Tibial nerve (tissue), 4 donors: ENCODE results near the gene MN1.

Source experiments
- EP300 ChIP-seq, 2 donors: sonication (generic); formaldehyde crosslinking; IDR thresholded peaks; one replicate each; pipeline ENCODE4 v1.6.1; 2017; ENCODE audit warnings: antibody characterized with exemption in 2 of 2, mild to moderate bottlenecking in 1 of 2
- POLR2A ChIP-seq, 2 donors: fragments of 450-650 bp; IDR thresholded peaks; one replicate each; pipeline ENCODE4 v1.6.1; 2017; ENCODE audit warnings: antibody characterized with exemption in 2 of 2, mild to moderate bottlenecking in 2 of 2, moderate library complexity in 2 of 2
- TF ChIP-seq, protein P1 (sequence below), 5 experiments: fragments of 200-600 bp in 3 of 5; fragments of 450-650 bp in 2 of 5; sonication (generic) in 3 of 5; IDR thresholded peaks; one replicate each; pipeline ENCODE4 v1.5.1; 2016 to 2019; ENCODE audit warnings: antibody characterized with exemption in 5 of 5, mild to moderate bottlenecking in 3 of 5, moderate library complexity in 2 of 5

DNA sequence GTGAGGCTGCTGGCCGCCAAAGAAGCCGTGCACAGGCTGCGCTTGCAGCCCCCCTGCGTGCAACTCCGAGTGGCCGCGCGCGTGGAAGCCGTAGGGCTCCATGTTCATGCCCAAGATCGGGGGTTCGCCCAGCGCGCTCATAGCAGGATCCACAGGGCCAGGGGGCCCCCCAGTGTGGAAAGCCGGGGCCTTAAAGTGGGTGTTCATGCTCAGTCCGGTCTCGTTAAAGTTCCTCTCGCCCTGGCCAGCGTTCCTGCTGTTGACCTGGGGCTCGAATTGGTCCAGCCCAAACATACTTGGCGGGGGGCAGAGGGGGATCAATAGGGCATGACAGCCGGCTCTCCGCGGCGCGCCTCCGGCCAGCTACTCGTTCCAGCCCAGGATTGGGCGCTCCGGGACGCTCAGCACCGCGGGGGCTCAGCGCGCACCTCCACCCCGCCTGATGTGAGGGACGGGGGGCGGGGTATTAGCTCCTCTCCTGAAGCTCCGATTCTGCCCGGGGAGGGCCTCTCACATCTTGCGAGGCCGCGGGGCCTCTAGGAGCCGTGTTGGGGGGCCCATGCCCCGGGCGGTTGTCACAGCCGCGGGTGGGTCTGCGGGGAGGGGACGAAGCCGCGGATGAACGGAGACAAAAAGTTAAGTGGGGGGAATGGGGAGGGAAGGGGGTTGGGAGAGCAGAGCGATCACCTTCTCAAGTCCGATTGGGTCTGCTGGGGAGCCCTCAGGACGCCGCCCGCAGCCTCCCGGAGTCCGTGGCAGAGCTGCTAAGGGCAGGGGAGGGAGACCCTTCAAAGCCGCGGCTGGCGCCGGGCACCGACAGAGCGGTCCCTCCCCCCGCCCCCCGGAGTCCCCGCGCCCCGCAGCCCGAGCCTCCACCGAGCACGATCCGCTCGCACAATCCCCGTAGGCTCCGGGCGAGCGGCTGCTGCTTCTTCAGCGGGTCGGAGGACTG is 1.0 kb downstream of the MN1 start:
- TF ChIP-seq, protein P1, sequence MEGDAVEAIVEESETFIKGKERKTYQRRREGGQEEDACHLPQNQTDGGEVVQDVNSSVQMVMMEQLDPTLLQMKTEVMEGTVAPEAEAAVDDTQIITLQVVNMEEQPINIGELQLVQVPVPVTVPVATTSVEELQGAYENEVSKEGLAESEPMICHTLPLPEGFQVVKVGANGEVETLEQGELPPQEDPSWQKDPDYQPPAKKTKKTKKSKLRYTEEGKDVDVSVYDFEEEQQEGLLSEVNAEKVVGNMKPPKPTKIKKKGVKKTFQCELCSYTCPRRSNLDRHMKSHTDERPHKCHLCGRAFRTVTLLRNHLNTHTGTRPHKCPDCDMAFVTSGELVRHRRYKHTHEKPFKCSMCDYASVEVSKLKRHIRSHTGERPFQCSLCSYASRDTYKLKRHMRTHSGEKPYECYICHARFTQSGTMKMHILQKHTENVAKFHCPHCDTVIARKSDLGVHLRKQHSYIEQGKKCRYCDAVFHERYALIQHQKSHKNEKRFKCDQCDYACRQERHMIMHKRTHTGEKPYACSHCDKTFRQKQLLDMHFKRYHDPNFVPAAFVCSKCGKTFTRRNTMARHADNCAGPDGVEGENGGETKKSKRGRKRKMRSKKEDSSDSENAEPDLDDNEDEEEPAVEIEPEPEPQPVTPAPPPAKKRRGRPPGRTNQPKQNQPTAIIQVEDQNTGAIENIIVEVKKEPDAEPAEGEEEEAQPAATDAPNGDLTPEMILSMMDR (IDR thresholded peaks at IDR 0.05): no peak
- no peak for TF ChIP-seq POLR2A (IDR thresholded peaks at IDR 0.05)
- no peak for TF ChIP-seq EP300 (IDR thresholded peaks at IDR 0.05)
